SH-SY5Y (cell line): ENCODE data around the gene BMX.
A peak's percentile ranks its signal among the peaks of the same experiment; 100 is the strongest.

Experiments
- GATA2 ChIP-seq: IDR thresholded peaks from 2 replicates; pipeline ENCODE4 v1.6.1; 2011; ENCODE audit warnings: mild to moderate bottlenecking, low read depth, low read length
- GATA3 ChIP-seq: IDR thresholded peaks from 2 replicates; pipeline ENCODE4 v1.6.1; 2011; ENCODE audit warnings: low read depth, mild to moderate bottlenecking, low read length, moderate library complexity

The BMX gene

DNA sequence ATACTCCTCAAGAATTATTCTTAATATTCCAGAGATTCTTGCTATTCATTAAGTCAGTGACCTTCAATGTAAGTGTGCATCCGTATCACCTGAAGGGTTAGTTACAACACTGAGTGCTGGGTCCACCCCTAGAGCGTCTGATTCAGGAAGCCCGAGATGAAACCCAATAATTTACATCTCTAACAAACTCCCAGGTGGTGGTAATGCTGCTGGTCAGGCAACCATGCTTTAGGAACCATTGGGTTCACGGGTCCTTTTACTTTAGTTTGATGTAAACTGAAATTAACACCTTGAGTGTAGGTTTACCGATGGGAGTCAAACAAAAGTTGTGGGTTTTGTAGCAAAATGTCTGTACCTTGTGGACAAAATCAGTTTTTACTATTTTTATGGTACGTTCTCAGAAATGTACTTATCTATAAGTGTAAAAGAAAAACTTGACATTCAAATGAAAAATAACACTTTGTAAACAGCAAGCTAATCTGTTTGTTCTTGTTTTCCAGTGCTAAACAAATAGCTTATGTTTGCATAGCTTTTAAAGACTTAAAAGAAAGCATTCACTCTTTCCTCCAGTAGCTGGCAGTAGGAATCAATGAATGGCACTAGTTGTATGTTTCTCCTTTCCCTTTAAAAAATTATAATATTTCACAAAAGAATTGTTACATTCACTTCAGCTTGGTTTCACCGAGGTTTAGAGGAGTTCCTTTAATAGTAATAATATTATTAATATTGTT, 67.4 kb downstream of the BMX start:
- TF ChIP-seq GATA3, result no peak
- no peak for TF ChIP-seq GATA2

DNA sequence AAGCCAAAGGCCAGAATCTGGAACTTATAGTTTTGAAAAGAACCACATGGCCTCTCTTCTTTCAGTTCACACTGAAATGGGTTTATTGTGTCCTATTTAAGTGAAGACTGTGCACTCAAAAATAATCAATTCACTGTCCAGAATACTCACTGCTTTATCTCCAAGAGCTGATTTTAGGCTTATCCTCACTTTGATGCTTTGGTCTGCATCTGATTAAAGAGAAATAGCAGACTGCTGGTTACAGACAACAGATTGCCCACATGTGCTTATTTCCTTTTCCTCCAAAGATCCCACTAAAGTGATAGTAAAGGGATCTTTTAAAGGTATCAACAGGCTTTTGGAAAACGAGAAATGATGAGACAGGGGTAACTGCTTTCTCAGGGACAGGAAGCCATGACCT, 69.5 kb downstream of the BMX start:
- TF ChIP-seq GATA2, result peak; percentile 44; the same call in 1 of the 2 replicates
- peak; percentile 60; the same call in 1 of the 2 replicates for TF ChIP-seq GATA3

DNA sequence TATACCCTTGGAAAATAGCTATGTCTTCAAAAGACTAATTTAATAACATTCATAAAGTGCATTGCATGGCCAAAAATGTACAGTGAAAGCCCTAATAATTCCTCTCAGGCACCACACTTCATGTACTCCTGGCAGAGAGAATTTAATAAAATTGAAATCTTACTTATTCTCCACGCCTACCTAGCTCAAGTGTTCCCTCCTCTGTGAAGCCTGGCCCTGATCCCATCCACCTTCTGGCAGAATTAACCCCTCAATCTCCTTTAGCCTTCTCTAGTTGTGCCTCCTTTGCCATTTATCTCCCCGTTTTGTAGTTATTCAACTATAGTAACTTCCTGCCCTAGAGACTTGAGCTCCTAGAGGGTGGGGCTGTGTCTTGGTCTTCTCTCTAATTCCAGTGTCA, 73.4 kb downstream of the BMX start:
- TF ChIP-seq GATA3 (no peak), GATA2 (no peak)

DNA sequence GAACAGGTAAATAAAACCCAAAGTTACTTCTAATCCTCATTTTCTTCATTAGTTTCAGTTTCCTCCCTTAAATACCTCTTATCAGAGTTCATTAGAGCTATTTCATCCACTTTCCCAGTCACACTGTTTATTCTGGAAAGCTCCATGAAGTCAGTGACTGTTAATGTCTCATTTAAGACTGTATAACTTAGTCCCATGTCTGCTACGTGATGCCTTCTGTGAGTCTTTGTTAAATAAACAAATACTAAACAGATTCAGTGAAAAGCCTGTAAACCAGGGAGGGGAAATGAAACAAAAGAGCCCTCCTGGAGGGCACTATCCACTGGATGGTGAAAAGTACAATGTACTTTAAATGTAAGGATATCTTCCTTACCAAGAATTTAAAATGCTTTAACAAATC, 75.4 kb downstream of the BMX start:
- TF ChIP-seq GATA3 (no peak), GATA2 (no peak)

DNA sequence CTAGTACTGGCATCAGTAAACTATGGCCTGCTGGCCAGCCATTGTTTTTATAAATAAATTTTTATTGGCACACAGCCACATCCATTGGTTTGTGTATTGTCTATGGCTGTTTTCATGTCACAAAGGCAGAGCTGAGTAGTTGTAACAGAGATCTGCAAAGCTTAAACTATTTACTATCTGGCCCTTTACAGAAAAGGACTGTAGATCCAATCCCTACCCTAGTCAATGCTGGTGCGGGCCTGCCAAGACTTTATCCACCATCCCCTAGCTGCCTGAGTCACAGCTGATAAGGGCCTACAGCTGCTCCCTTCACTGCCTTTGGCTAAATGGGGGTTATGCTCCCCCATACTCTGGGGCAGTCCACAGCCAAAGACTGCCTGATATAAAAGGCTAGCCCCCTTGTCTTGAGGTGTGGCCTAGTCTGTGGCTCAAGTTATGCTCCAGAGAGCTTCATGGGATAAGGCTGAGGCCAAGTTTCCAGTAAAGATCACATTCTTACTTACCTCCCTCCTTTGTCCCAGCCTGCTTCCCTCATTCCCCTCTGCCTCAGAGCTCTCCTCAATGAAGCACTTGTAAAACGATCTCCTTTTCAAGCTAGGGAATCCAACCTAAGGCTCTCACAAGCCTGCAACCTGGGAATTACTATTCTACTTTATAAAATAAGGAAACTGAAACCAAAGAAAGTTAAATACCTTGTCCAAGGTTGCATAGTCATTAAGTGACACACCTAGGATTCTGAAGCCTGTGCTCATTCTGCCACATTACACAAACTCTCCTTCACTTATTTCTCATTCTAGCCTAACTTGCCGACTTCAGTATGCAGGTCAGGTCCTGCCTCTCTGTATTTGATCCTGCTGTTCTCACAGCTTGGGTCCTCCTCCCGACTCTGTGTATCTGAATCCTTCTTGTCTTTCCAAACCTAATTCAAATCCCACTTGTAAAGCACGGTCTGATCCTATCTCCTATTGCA, 79.5 kb downstream of the BMX start:
- TF ChIP-seq GATA2 (no peak), GATA3 (no peak)

DNA sequence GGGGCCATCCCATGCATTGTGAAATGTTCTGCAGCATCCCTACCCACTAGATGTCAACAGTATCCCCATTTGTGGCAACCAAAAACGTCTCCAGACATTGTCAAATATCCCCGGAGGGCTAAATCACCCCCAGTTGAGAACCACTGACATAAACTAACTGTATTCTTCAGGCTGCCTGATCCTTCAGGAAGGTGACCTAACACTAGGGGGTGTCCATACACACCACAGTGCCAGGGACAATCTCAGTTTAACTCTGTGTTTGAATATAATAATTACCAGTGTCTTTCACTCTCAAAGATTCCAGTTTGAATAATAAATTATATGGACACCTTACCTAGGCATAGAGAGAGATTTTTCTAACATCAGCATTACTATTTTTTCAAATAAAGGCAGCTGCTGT, 93.8 kb downstream of the BMX start:
- no peak for TF ChIP-seq GATA3
- TF ChIP-seq GATA2, result no peak

DNA sequence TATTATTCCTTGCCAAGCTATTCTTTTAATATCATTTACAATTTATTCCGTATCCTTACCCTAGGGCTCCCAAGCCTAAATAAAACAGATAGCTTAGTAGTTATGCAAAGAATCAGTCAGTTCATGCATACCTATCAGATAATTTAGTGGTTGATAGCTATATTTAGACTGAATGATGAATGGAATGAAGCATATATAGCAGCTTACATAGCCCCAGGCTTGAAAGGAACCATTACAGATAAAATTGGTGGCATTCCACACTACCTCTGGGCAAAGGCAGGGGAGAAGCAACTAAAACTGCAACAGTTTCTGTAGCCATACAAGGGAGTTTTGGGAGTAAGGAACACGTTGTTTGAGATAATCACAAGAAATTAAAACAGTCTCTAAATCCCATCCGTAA, 97.4 kb downstream of the BMX start:
- TF ChIP-seq GATA3, result no peak
- TF ChIP-seq GATA2, result no peak

DNA sequence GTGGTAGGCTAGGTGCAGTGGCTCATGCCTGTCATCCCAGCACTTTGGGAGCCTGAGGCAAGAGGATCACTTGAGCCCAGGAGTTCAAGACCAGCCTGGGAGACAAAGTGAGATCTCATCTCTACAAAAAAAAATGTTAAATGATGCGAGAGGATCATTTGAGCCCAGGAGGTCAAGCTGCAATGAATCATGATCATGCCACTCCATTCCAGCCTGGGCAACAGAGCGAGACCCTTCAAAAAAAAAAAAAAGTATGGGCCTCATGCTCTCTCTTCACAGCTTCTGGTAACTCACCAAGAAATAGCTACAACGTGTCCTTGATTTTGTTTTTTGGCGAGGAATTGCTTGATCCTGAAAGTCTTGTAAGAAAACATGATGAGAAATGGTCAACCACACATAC, 98.9 kb downstream of the BMX start:
- TF ChIP-seq GATA3, result no peak
- no peak for TF ChIP-seq GATA2

DNA sequence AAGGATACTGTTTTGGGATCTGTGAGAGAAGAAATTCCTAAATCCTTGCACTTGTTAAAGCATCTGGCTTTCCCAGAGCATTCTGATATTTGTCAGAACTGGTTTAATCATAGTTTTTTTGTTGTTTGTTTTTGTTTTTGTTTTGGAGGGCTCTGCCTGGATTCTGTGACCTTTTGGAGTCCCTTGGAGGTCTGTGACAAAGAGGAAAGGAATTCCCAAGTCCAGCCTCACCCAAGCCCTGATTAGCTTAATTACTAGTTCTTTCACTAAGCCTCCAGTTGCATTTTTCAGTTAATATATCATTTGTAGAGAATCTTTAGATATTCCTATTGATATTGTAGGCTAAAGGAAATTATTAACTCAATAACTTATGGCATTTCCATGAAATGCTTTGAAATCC, 99.4 kb downstream of the BMX start:
- no peak for TF ChIP-seq GATA3
- TF ChIP-seq GATA2, result no peak

DNA sequence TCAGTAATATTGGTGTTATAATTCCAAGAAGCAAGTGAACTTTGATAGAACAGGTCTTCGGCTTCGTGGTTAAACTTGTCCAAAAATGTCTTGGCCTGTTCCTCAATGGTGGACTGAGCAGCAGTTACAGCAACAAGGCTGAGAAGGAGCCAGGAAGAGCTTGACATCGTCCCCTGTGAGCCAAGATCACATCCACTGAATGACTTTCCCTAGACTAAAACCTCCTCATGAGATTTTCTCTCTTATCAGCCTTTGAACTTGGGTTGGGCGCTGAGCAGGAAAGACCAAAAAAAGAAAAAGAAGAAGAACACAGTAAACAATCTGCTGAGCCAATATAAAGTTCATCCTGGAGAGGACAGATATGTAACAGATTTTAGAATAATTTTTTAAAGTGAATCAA, 100.1 kb downstream of the BMX start, which contains the start of gene ACE2:
Gene ACE2 (minus strand): TSS at position 216 of the 400 bp plus-strand sequence. CDS start 49 bp downstream, at position 167.
- TF ChIP-seq GATA2, result no peak
- TF ChIP-seq GATA3, result no peak

DNA sequence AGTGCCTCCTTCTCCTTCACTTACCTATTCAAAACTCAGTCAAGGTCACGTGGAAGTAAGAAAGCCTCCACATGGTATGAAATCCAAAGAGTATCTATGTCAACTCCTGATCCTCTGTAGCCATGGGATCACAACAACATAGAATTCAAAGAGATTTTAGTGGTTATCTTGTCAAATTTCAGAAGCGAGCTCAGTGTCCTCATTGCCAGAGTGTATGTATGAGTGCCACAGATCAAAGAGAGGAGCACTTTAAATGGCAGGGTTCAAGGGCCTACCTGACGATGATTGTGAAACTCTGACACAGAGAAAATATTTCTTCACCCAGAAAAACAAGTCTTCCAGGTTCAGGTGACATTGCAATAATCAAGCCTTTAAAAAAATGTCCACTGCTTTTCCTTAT, 101.3 kb downstream of the BMX start:
- TF ChIP-seq GATA3, result no peak
- no peak for TF ChIP-seq GATA2

DNA sequence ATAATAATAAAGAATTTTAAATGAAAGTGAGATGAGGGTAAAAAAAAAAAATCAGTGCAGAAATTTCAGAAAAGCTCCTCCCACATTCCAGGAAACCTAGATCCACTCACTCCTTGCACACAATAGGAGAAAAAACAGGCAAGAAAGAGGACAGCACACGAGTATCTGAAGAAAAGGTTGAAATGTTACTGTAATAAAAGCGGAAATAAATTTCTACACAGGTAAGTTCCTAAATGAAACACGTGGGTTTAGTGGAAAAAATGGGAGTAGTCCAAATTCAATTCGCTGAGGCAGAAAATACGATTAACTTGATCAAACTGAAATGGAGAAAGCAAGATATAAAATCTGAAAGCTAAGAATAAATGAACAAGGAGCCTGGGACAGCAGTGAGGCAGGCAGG, 102.2 kb downstream of the BMX start:
- TF ChIP-seq GATA3 (no peak), GATA2 (no peak)

DNA sequence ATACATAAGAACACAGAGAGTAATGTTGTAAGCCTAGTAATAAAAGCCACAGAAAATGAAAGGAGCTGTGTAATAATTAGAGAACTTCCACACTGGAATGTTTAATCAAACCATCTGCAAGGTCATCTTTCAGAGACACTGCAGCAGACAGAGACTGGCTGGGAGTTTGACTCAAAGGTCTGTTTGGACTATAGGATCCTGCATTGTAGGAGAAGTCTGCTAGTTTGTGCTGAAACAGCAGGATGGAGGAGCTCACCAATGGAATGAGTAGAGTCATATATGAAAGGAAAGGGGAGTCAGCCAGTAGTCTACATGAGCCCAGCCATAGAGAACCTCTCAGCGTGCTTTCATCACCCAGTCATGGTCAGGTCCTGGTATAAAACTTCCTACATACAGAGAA, 104.6 kb downstream of the BMX start:
- TF ChIP-seq GATA2, result no peak
- no peak for TF ChIP-seq GATA3
